Measurements from ENCODE around the gene GRID1. TPM values are rescaled to one million over a fixed set of nuclear protein-coding genes. Genes with fewer than 3 reads are reported as not detected.

The GRID1 gene
- total RNA-seq, 1 donor from 2014 or later: 0.75 TPM

DNA sequence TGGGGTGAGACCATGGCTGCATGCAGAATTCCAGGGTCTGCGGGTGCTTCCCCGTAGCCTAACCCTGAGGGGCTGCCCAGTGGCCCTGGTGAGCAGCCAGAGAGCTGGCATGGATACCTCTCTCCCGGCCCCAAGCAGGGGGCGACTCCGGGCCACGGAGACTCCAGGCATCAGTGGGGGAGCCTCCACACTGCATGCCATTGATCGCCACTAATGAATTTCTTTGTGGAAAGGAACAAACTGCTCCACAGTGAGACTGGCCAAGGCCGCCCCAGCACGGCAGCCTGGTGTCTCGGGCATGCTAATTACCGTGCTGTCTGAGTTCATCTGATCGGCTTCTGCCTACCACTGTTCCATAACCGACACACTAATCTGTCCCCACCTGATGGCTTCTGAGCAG, 184.4 kb downstream of the GRID1 start:
- H3K27ac Mint-ChIP-seq (ENCODE audit: unreplicated experiment): no peak overlapping the region
- Histone ChIP-seq H2AFZ (ENCODE audit: low read depth, low read length) (no peak overlapping the region), H3K4me3 (ENCODE audit: insufficient read depth, low read depth, low read length) (no peak overlapping the region), H3K4me2 (ENCODE audit: low read length) (no peak overlapping the region), H3K9ac (ENCODE audit: low read length) (no peak overlapping the region), H3K4me1 (ENCODE audit: insufficient read depth, low read length) (no peaks in the 10 kb centered on the region), H3K27me3 (ENCODE audit: insufficient read depth, low read length) (no peaks in the 10 kb centered on the region), H3K79me2 (ENCODE audit: insufficient read depth, low read length) (no peaks in the 10 kb centered on the region), H3K36me3 (ENCODE audit: insufficient read depth, low read length) (no peaks in the 10 kb centered on the region), H3K27ac (ENCODE audit: low read depth, low read length) (no peak overlapping the region), H4K20me1 (ENCODE audit: insufficient read depth, low read length) (no peaks in the 10 kb centered on the region), H3K9me3 (ENCODE audit: insufficient read depth, low read depth, low read length) (no peaks in the 10 kb centered on the region)
- FAIRE-seq (no peak), DNase-seq (ENCODE audit: low read depth) (no peak)
- peaks cover 26% of the 10 kb centered on the region for H3K27me3 Mint-ChIP-seq (ENCODE audit: low read depth, unreplicated experiment)
- no peaks in the 10 kb centered on the region for H3K9me3 Mint-ChIP-seq (ENCODE audit: unreplicated experiment)
- H3K4me3 Mint-ChIP-seq (ENCODE audit: unreplicated experiment): no peak overlapping the region
- H3K36me3 Mint-ChIP-seq (ENCODE audit: low read depth, unreplicated experiment): no peaks in the 10 kb centered on the region
- TF ChIP-seq EZH2 (IDR thresholded peaks at IDR 0.05; ENCODE audit: insufficient read depth, low read length): no peak
- TF ChIP-seq, protein P1, sequence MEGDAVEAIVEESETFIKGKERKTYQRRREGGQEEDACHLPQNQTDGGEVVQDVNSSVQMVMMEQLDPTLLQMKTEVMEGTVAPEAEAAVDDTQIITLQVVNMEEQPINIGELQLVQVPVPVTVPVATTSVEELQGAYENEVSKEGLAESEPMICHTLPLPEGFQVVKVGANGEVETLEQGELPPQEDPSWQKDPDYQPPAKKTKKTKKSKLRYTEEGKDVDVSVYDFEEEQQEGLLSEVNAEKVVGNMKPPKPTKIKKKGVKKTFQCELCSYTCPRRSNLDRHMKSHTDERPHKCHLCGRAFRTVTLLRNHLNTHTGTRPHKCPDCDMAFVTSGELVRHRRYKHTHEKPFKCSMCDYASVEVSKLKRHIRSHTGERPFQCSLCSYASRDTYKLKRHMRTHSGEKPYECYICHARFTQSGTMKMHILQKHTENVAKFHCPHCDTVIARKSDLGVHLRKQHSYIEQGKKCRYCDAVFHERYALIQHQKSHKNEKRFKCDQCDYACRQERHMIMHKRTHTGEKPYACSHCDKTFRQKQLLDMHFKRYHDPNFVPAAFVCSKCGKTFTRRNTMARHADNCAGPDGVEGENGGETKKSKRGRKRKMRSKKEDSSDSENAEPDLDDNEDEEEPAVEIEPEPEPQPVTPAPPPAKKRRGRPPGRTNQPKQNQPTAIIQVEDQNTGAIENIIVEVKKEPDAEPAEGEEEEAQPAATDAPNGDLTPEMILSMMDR (IDR thresholded peaks at IDR 0.05; ENCODE audit: insufficient read depth, low read depth, low read length): no peak
- no peaks in the 10 kb centered on the region for H3K4me1 Mint-ChIP-seq (ENCODE audit: low read depth, unreplicated experiment)

DNA sequence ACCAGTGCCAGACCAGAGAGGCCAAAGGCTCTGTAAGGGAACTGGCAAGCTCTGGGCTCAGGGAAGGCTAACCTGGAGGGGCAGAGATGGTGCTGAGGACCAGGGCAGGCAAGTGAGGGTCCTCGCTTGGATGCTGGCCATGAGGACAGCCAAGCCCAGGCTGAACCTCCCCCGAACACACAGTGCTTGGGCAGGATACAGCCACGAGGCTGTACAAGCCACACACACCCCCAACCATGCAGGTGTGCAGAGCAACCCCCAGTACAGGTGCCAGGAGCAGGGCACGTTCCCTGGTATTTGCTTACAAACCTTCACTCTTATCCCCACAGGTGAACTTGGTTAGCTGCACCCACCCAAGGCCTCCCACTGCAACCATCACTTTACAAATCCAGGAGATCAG, 185.7 kb downstream of the GRID1 start:
- Mint-ChIP-seq H3K27ac (ENCODE audit: unreplicated experiment) (no peak overlapping the region), H3K4me1 (ENCODE audit: low read depth, unreplicated experiment) (no peaks in the 10 kb centered on the region), H3K27me3 (ENCODE audit: low read depth, unreplicated experiment) (peaks cover 20% of the 10 kb centered on the region), H3K4me3 (ENCODE audit: unreplicated experiment) (no peak overlapping the region), H3K9me3 (ENCODE audit: unreplicated experiment) (no peaks in the 10 kb centered on the region), H3K36me3 (ENCODE audit: low read depth, unreplicated experiment) (no peaks in the 10 kb centered on the region)
- Histone ChIP-seq H4K20me1 (ENCODE audit: insufficient read depth, low read length) (no peaks in the 10 kb centered on the region), H3K27ac (ENCODE audit: low read depth, low read length) (no peak overlapping the region), H3K27me3 (ENCODE audit: insufficient read depth, low read length) (no peaks in the 10 kb centered on the region), H3K4me3 (ENCODE audit: insufficient read depth, low read depth, low read length) (no peak overlapping the region), H3K9me3 (ENCODE audit: insufficient read depth, low read depth, low read length) (no peaks in the 10 kb centered on the region), H3K79me2 (ENCODE audit: insufficient read depth, low read length) (no peaks in the 10 kb centered on the region), H3K9ac (ENCODE audit: low read length) (no peak overlapping the region), H3K4me1 (ENCODE audit: insufficient read depth, low read length) (no peaks in the 10 kb centered on the region), H2AFZ (ENCODE audit: low read depth, low read length) (no peak overlapping the region), H3K36me3 (ENCODE audit: insufficient read depth, low read length) (no peaks in the 10 kb centered on the region), H3K4me2 (ENCODE audit: low read length) (no peak overlapping the region)
- DNase-seq (ENCODE audit: low read depth): no peak
- TF ChIP-seq EZH2 (IDR thresholded peaks at IDR 0.05; ENCODE audit: insufficient read depth, low read length): no peak
- TF ChIP-seq, protein P1 (IDR thresholded peaks at IDR 0.05; ENCODE audit: insufficient read depth, low read depth, low read length): no peak
- no peak for FAIRE-seq

DNA sequence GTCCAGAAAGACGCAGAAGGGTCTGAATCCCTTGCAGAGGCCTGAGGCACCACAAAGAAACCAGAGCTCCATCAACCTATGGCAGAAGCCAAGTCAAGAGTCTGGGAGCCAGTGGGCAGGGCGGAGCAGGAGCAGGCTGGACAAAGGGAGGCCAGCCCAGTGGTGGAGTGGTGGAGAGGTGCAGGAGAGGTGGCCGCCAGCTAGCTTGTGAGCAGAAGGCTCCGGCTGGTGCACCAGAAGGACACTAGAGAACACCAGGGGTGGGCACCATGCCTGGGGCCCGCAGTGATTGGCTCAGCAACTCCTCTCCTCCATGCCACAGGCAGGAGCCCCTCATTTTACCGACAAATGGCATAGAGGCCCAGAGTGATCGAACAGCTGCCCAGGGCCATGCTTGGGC, 186.6 kb downstream of the GRID1 start:
- Histone ChIP-seq H3K79me2 (ENCODE audit: insufficient read depth, low read length) (no peaks in the 10 kb centered on the region), H3K4me2 (ENCODE audit: low read length) (no peak overlapping the region), H3K4me3 (ENCODE audit: insufficient read depth, low read depth, low read length) (no peak overlapping the region), H3K27ac (ENCODE audit: low read depth, low read length) (no peak overlapping the region), H2AFZ (ENCODE audit: low read depth, low read length) (no peak overlapping the region), H3K9ac (ENCODE audit: low read length) (no peak overlapping the region), H4K20me1 (ENCODE audit: insufficient read depth, low read length) (no peaks in the 10 kb centered on the region), H3K9me3 (ENCODE audit: insufficient read depth, low read depth, low read length) (no peaks in the 10 kb centered on the region), H3K27me3 (ENCODE audit: insufficient read depth, low read length) (no peaks in the 10 kb centered on the region), H3K4me1 (ENCODE audit: insufficient read depth, low read length) (no peaks in the 10 kb centered on the region), H3K36me3 (ENCODE audit: insufficient read depth, low read length) (no peaks in the 10 kb centered on the region)
- H3K36me3 Mint-ChIP-seq (ENCODE audit: low read depth, unreplicated experiment): no peaks in the 10 kb centered on the region
- peaks cover 20% of the 10 kb centered on the region for H3K27me3 Mint-ChIP-seq (ENCODE audit: low read depth, unreplicated experiment)
- no peak overlapping the region for H3K27ac Mint-ChIP-seq (ENCODE audit: unreplicated experiment)
- no peaks in the 10 kb centered on the region for H3K4me1 Mint-ChIP-seq (ENCODE audit: low read depth, unreplicated experiment)
- no peak overlapping the region for H3K4me3 Mint-ChIP-seq (ENCODE audit: unreplicated experiment)
- TF ChIP-seq EZH2 (IDR thresholded peaks at IDR 0.05; ENCODE audit: insufficient read depth, low read length): no peak
- TF ChIP-seq, protein P1 (IDR thresholded peaks at IDR 0.05; ENCODE audit: insufficient read depth, low read depth, low read length): no peak
- DNase-seq (ENCODE audit: low read depth) (no peak), FAIRE-seq (no peak)
- H3K9me3 Mint-ChIP-seq (ENCODE audit: unreplicated experiment): no peaks in the 10 kb centered on the region
